ENCODE data around the gene PGLYRP3.
A peak's percentile ranks its signal among the peaks of the same experiment; 100 is the strongest.

PGLYRP3 gene

GRCh38 chr1:153261281-153262069, 51.3 kb downstream of the PGLYRP3 start:
- no peak overlapping the region for H3K27ac ChIP-seq (ENCODE audit: low read depth, low read length)
- H3K36me3 ChIP-seq (ENCODE audit: control insufficient read depth, insufficient read depth, low read length) = no peaks in the 10 kb centered on the region
- peak overlapping the region; percentile 3 for H3K4me3 ChIP-seq (ENCODE audit: low read length)
- no peak overlapping the region for H3K9ac ChIP-seq (ENCODE audit: low read length)
- H3K4me1 ChIP-seq (ENCODE audit: control insufficient read depth, insufficient read depth, low read length) = peaks cover 4% of the 10 kb centered on the region
- H3K27me3 ChIP-seq (ENCODE audit: control insufficient read depth, insufficient read depth, low read length) = peaks cover 10% of the 10 kb centered on the region

- H3K27me3 ChIP-seq (ENCODE audit: control insufficient read depth, insufficient read depth, low read length) = peaks cover 10% of the 10 kb centered on the region
- no peak overlapping the region for H3K27ac ChIP-seq (ENCODE audit: low read depth, low read length)
- H3K4me3 ChIP-seq (ENCODE audit: low read length) = peak overlapping the region; percentile 15
- no peak overlapping the region for H3K9ac ChIP-seq (ENCODE audit: low read length)
- peaks cover 4% of the 10 kb centered on the region for H3K4me1 ChIP-seq (ENCODE audit: control insufficient read depth, insufficient read depth, low read length)
- H3K36me3 ChIP-seq (ENCODE audit: control insufficient read depth, insufficient read depth, low read length) = no peaks in the 10 kb centered on the region
Observed at GRCh38 chr1:153260585-153261280, 52.0 kb downstream of the PGLYRP3 start.

DNA sequence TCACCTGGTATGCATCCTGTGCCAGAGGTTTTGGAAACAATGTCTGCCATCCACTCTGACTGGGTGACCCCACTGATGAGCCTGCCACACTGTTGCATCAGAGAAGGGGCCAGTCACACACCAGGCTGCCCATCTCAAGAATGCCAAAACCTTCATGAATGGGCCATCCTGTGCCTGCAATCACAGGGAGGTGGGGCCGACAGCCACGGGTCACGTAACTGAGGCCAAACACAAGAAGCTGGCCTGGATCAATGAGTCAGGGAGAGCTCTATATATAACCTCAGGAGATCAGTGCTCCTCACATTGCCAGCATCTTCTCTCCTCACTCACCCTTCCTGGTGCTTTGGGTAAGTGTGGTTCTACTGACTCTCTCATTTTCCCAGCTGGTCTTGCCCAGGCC, 53.4 kb downstream of the PGLYRP3 start, which contains the start of gene LORICRIN:
Gene LORICRIN (plus strand): TSS at position 301 of the 400 bp plus-strand sequence. CDS start 1,263 bp downstream, outside the sequence.
- no peaks in the 10 kb centered on the region for H3K36me3 ChIP-seq (ENCODE audit: control insufficient read depth, insufficient read depth, low read length)
- no peak within 1 kb of the TSS for H3K9ac ChIP-seq (ENCODE audit: low read length)
- H3K4me3 ChIP-seq (ENCODE audit: low read length) = no peak within 1 kb of the TSS
- peaks cover 4% of the 10 kb centered on the region for H3K4me1 ChIP-seq (ENCODE audit: control insufficient read depth, insufficient read depth, low read length)
- no peak within 1 kb of the TSS for H3K27ac ChIP-seq (ENCODE audit: low read depth, low read length)
- H3K27me3 ChIP-seq (ENCODE audit: control insufficient read depth, insufficient read depth, low read length) = peaks cover 10% of the 10 kb centered on the region

DNA sequence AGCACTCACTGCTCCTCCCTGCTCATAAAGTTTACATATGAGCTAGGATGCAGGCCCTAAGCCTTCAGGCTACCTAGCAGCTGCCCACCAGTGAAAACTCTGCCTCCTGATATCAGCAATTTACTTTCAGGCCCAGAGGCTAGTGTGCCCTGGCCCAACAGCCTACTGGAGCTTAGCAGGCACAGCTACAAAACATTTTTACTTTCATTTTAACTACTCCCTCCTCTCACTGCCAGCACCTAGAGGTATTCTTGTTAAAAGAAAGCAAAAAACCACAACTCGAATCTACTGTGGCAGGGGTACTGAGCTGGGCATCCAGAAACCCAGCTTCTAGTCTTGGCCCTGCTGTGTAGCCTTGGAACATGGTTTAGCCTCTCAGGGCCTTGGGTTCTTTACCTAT, 59.1 kb downstream of the PGLYRP3 start:
- Histone ChIP-seq H3K27ac (ENCODE audit: low read depth, low read length) (no peak overlapping the region), H3K36me3 (ENCODE audit: control insufficient read depth, insufficient read depth, low read length) (no peaks in the 10 kb centered on the region), H3K27me3 (ENCODE audit: control insufficient read depth, insufficient read depth, low read length) (no peaks in the 10 kb centered on the region), H3K4me1 (ENCODE audit: control insufficient read depth, insufficient read depth, low read length) (no peaks in the 10 kb centered on the region), H3K4me3 (ENCODE audit: low read length) (no peak overlapping the region), H3K9ac (ENCODE audit: low read length) (no peak overlapping the region)

GRCh38 chr1:153253076-153253475, 59.7 kb downstream of the PGLYRP3 start:
- Histone ChIP-seq H3K4me1 (ENCODE audit: control insufficient read depth, insufficient read depth, low read length) (no peaks in the 10 kb centered on the region), H3K27ac (ENCODE audit: low read depth, low read length) (no peak overlapping the region), H3K27me3 (ENCODE audit: control insufficient read depth, insufficient read depth, low read length) (no peaks in the 10 kb centered on the region), H3K36me3 (ENCODE audit: control insufficient read depth, insufficient read depth, low read length) (no peaks in the 10 kb centered on the region), H3K9ac (ENCODE audit: low read length) (no peak overlapping the region), H3K4me3 (ENCODE audit: low read length) (no peak overlapping the region)

DNA sequence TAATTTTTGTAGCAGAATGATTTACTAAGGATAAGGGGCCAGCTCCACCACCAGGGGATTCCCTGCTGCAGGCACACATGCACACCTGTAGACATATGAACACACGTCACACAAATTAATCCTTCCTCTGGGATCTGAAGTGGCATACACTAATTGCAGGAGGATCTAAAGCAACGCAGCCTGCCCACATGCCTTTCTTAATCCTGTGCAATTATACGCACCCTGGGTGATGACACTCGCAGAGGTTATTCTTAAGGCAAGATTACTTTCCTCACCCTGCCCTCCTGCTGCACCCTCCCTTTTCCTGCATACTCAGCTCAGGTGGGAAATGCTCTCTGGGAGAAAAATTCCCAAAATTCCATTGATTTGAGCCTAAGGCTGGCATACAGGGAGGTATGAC, 60.8 kb downstream of the PGLYRP3 start:
- no peaks in the 10 kb centered on the region for H3K4me1 ChIP-seq (ENCODE audit: control insufficient read depth, insufficient read depth, low read length)
- no peaks in the 10 kb centered on the region for H3K27me3 ChIP-seq (ENCODE audit: control insufficient read depth, insufficient read depth, low read length)
- H3K27ac ChIP-seq (ENCODE audit: low read depth, low read length) = no peak overlapping the region
- no peak overlapping the region for H3K9ac ChIP-seq (ENCODE audit: low read length)
- H3K36me3 ChIP-seq (ENCODE audit: control insufficient read depth, insufficient read depth, low read length) = no peaks in the 10 kb centered on the region
- H3K4me3 ChIP-seq (ENCODE audit: low read length) = no peak overlapping the region

GRCh38 chr1:153251562-153251961, 61.2 kb downstream of the PGLYRP3 start:
- Histone ChIP-seq H3K27ac (ENCODE audit: low read depth, low read length) (no peak overlapping the region), H3K36me3 (ENCODE audit: control insufficient read depth, insufficient read depth, low read length) (no peaks in the 10 kb centered on the region), H3K9ac (ENCODE audit: low read length) (no peak overlapping the region)

DNA sequence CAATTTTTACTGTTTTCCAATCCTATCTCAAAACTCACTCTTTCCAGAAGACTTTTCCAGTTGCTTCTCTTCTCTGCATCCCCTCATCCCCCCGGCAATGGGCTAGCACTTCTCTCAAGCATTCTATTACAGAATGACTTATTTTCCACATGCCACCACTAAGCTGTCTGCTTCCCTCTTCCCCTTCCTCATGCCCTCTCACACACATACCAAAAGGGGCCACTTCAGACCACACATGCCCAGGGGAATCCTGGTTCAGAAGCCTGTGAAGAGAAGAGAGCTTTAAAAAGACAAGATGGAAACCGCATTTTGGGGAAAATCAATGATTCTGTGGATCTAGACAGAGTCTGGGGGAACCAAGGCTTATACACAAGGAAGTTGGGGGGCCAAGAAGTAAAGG, 61.7 kb downstream of the PGLYRP3 start:
- H3K27me3 ChIP-seq (ENCODE audit: control insufficient read depth, insufficient read depth, low read length) = no peaks in the 10 kb centered on the region
- H3K36me3 ChIP-seq (ENCODE audit: control insufficient read depth, insufficient read depth, low read length) = no peaks in the 10 kb centered on the region
- H3K9ac ChIP-seq (ENCODE audit: low read length) = no peak overlapping the region
- no peaks in the 10 kb centered on the region for H3K4me1 ChIP-seq (ENCODE audit: control insufficient read depth, insufficient read depth, low read length)
- H3K27ac ChIP-seq (ENCODE audit: low read depth, low read length) = no peak overlapping the region
- no peak overlapping the region for H3K4me3 ChIP-seq (ENCODE audit: low read length)

More at GRCh38 chr1:153251562-153251961, 61.2 kb downstream of the PGLYRP3 start:
- H3K27me3 ChIP-seq (ENCODE audit: control insufficient read depth, insufficient read depth, low read length) = no peaks in the 10 kb centered on the region
- H3K4me1 ChIP-seq (ENCODE audit: control insufficient read depth, insufficient read depth, low read length) = no peaks in the 10 kb centered on the region
- no peak overlapping the region for H3K4me3 ChIP-seq (ENCODE audit: low read length)

- Histone ChIP-seq H3K36me3 (ENCODE audit: control insufficient read depth, insufficient read depth, low read length) (no peaks in the 10 kb centered on the region), H3K27ac (ENCODE audit: low read depth, low read length) (no peak overlapping the region), H3K4me1 (ENCODE audit: control insufficient read depth, insufficient read depth, low read length) (no peaks in the 10 kb centered on the region), H3K27me3 (ENCODE audit: control insufficient read depth, insufficient read depth, low read length) (no peaks in the 10 kb centered on the region), H3K4me3 (ENCODE audit: low read length) (no peak overlapping the region), H3K9ac (ENCODE audit: low read length) (no peak overlapping the region)
Observed at GRCh38 chr1:153250166-153250565, 62.6 kb downstream of the PGLYRP3 start.

DNA sequence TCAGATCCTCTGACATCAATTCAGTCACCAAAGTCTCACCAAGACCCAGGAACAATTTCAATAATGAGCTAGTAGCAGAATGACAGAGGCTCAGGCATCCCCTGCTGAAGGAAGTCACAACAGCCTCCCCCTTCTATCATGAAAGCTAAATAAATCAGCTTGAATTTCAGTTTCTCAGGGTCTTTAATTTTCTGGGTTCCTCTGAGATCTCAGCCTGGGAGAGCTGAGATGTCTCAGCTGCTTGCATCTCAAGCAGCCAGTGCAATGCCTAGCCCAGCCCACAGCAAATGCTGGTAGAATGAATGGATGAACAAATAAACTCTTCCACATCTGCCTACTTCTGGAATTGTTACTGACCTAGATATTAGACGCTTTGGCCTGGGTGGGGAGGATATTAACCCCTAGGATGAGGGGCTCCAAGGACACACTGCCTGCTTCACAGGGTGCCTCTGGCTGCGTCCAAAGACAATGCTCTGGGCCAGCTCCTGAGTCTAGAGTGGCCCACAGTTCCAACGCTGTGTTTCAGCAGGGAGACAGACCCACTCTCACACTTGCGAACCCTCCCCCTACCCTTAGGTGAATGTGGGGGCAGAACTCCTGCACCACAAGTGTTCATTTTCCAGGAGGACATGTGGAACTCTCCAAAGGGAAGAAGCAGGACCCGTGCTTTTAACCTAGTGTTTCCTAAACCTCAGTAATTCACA, 64.4 kb downstream of the PGLYRP3 start:
- Histone ChIP-seq H3K36me3 (ENCODE audit: control insufficient read depth, insufficient read depth, low read length) (no peaks in the 10 kb centered on the region), H3K27me3 (ENCODE audit: control insufficient read depth, insufficient read depth, low read length) (no peaks in the 10 kb centered on the region), H3K4me1 (ENCODE audit: control insufficient read depth, insufficient read depth, low read length) (no peaks in the 10 kb centered on the region), H3K27ac (ENCODE audit: low read depth, low read length) (no peak overlapping the region), H3K4me3 (ENCODE audit: low read length) (no peak overlapping the region), H3K9ac (ENCODE audit: low read length) (no peak overlapping the region)
